Activated CD4-positive, alpha-beta memory T cell treated with anti-CD3 and anti-CD28 coated beads for 36 hours (primary cell): ENCODE data around the gene BRMS1. TPM values are rescaled to one million over a fixed set of nuclear protein-coding genes. Genes with fewer than 3 reads are reported as not detected.
"Not testable (repeated sequence)": the region's sequence is repeated elsewhere in the genome, so short reads cannot be mapped to it uniquely, and the experiment has no call there.

Experiments used
- CTCF ChIA-PET: fragments of 350-600 bp; sonication (Branson Sonifier 250); formaldehyde crosslinking; loops from one replicate; lab custom pipeline; 2021; ENCODE audit warnings: antibody characterized with exemption, inconsistent platforms; lab: Charles Lee
- POLR2A ChIA-PET: fragments of 350-600 bp; sonication (Branson Sonifier 250); formaldehyde crosslinking; loops from one replicate; lab custom pipeline; 2021; ENCODE audit warnings: antibody characterized with exemption; lab: Charles Lee
- DNase-seq: peaks from one replicate; pipeline ENCODE4 v3.0.0-alpha.2; 2020
- H3K27ac Mint-ChIP-seq: one replicate; pipeline ENCODE4 v1.8.0; 2021; ENCODE audit warnings: mixed read lengths
- H3K27me3 Mint-ChIP-seq: one replicate; pipeline ENCODE4 v1.8.0; 2021; ENCODE audit warnings: mixed read lengths
- H3K36me3 Mint-ChIP-seq: one replicate; pipeline ENCODE4 v1.8.0; 2021; ENCODE audit warnings: mixed read lengths
- H3K4me1 Mint-ChIP-seq: one replicate; pipeline ENCODE4 v1.8.0; 2021; ENCODE audit warnings: low read depth, mixed read lengths
- H3K4me3 Mint-ChIP-seq: one replicate; pipeline ENCODE4 v1.8.0; 2021; ENCODE audit warnings: mild to moderate bottlenecking, mixed read lengths
- H3K9me3 Mint-ChIP-seq: one replicate; pipeline ENCODE4 v1.8.0; 2021; ENCODE audit warnings: mixed read lengths
- intact Hi-C: fragments of 100-400 bp; cut with micrococcal nuclease; formaldehyde crosslinking; loops from one replicate; pipeline ENCODE4 v1.15.1; 2023
- total RNA-seq, 2 experiments: library from RNA; stranded (reverse); gene quantifications; one replicate each; pipeline ENCODE4 v1.2.3, GENCODE V29; 2021

The BRMS1 gene
- total RNA-seq, 2 experiments from 2014 or later: 29.3 to 31.2 TPM

- ChIA-PET POLR2A (interaction anchor here (0.6 to 2.1 kb wide), 2 partner anchors 22 to 61 kb away, joined by 3 to 5 read pairs; partner anchors contain the start of genes SLC29A2 and YIF1A), CTCF (interaction anchor here (0.6 to 2.9 kb wide), 30 partner anchors 9 to 1268 kb away, joined by 3 to 45 read pairs (median 4); partner anchors contain the start of genes B4GAT1, BRMS1, MRPL11 and RIN1)
- H3K9me3 Mint-ChIP-seq, DNase-seq, H3K36me3 Mint-ChIP-seq, H3K4me3 Mint-ChIP-seq, H3K4me1 Mint-ChIP-seq, H3K27ac Mint-ChIP-seq, H3K27me3 Mint-ChIP-seq: not testable (repeated sequence)
- intact Hi-C loops: loop anchor here (1.0 kb wide), 1 partner anchor 78 kb away; no protein-coding TSS in a partner anchor
Observed at GRCh38 chr11:66310803-66311440, 34.0 kb downstream of the BRMS1 start.

- intact Hi-C loops: no loop called here
- no peaks in the 10 kb centered on the region for H3K9me3 Mint-ChIP-seq
- peaks cover 5% of the 10 kb centered on the region for H3K4me1 Mint-ChIP-seq
- DNase-seq: no peak
- no peak overlapping the region for H3K4me3 Mint-ChIP-seq
- ChIA-PET CTCF (interaction anchor here (0.7 to 2.5 kb wide), 4 partner anchors 76 to 1267 kb away, joined by 3 to 34 read pairs (median 4); no protein-coding TSS in a partner anchor), POLR2A (no interaction called here)
- H3K36me3 Mint-ChIP-seq: no peaks in the 10 kb centered on the region
- no peaks in the 10 kb centered on the region for H3K27me3 Mint-ChIP-seq
- no peak overlapping the region for H3K27ac Mint-ChIP-seq
Observed at GRCh38 chr11:66310324-66310723, 34.6 kb downstream of the BRMS1 start.

- DNase-seq: no peak
- H3K36me3 Mint-ChIP-seq: no peaks in the 10 kb centered on the region
- H3K27ac Mint-ChIP-seq: no peak overlapping the region
- H3K4me3 Mint-ChIP-seq: no peak overlapping the region
- POLR2A ChIA-PET: interaction anchor here (0.6 kb wide), 1 partner anchor 61 kb away, joined by 3 read pairs; no protein-coding TSS in a partner anchor
- peaks cover 5% of the 10 kb centered on the region for H3K4me1 Mint-ChIP-seq
- H3K27me3 Mint-ChIP-seq: no peaks in the 10 kb centered on the region
- CTCF ChIA-PET: interaction anchor here (0.9 to 1.3 kb wide), 3 partner anchors 55 to 79 kb away, joined by 3 to 4 read pairs (median 3); no protein-coding TSS in a partner anchor
- no peaks in the 10 kb centered on the region for H3K9me3 Mint-ChIP-seq
- intact Hi-C loops: no loop called here
Observed at GRCh38 chr11:66309475-66309874, 35.4 kb downstream of the BRMS1 start.

- no peak for DNase-seq
- Mint-ChIP-seq H3K9me3 (no peaks in the 10 kb centered on the region), H3K27me3 (no peaks in the 10 kb centered on the region), H3K4me3 (no peak overlapping the region), H3K36me3 (no peaks in the 10 kb centered on the region), H3K27ac (no peak overlapping the region), H3K4me1 (no peaks in the 10 kb centered on the region)
- CTCF ChIA-PET: interaction anchor here (0.9 to 1.2 kb wide), 2 partner anchors 9 to 86 kb away, joined by 3 to 7 read pairs; no protein-coding TSS in a partner anchor
- POLR2A ChIA-PET: no interaction called here
- intact Hi-C loops: no loop called here
Observed at GRCh38 chr11:66302656-66303055, 42.2 kb downstream of the BRMS1 start.

GRCh38 chr11:66299186-66299585 lies 45.7 kb downstream of the BRMS1 start:
- Mint-ChIP-seq H3K4me3 (no peak overlapping the region), H3K36me3 (no peaks in the 10 kb centered on the region), H3K4me1 (no peaks in the 10 kb centered on the region), H3K9me3 (no peaks in the 10 kb centered on the region), H3K27me3 (peaks cover 2% of the 10 kb centered on the region), H3K27ac (no peak overlapping the region)
- ChIA-PET CTCF (interaction anchor here (3.5 kb wide), 1 partner anchor 13 kb away, joined by 14 read pairs; no protein-coding TSS in a partner anchor), POLR2A (interaction anchor here (1.2 kb wide), 1 partner anchor 11 kb away, joined by 4 read pairs; the partner anchor contains the start of gene YIF1A)
- no peak for DNase-seq
- intact Hi-C loops: no loop called here

GRCh38 chr11:66297610-66298009 lies 47.3 kb downstream of the BRMS1 start:
- CTCF ChIA-PET: interaction anchor here (3.5 kb wide), 1 partner anchor 15 kb away, joined by 14 read pairs; no protein-coding TSS in a partner anchor
- Mint-ChIP-seq H3K36me3 (no peaks in the 10 kb centered on the region), H3K9me3 (no peaks in the 10 kb centered on the region), H3K27ac (no peak overlapping the region), H3K27me3 (peaks cover 11% of the 10 kb centered on the region), H3K4me1 (peaks cover 3% of the 10 kb centered on the region), H3K4me3 (no peak overlapping the region)
- POLR2A ChIA-PET: interaction anchor here (0.5 kb wide), 1 partner anchor 562 kb away, joined by 4 read pairs; no protein-coding TSS in a partner anchor
- intact Hi-C loops: no loop called here
- DNase-seq: no peak

- intact Hi-C loops: no loop called here
- CTCF ChIA-PET: interaction anchor here (1.8 kb wide), 1 partner anchor 17 kb away, joined by 6 read pairs; no protein-coding TSS in a partner anchor
- H3K4me3 Mint-ChIP-seq: no peak overlapping the region
Observed at GRCh38 chr11:66294626-66295620, 50.0 kb downstream of the BRMS1 start.

GRCh38 chr11:66293777-66294625 lies 50.9 kb downstream of the BRMS1 start:
- Mint-ChIP-seq H3K4me1 (peaks cover 21% of the 10 kb centered on the region), H3K27me3 (peaks cover 13% of the 10 kb centered on the region), H3K4me3 (no peak overlapping the region), H3K36me3 (no peaks in the 10 kb centered on the region), H3K27ac (no peak overlapping the region), H3K9me3 (no peaks in the 10 kb centered on the region)
- ChIA-PET CTCF (no interaction called here), POLR2A (no interaction called here)
- intact Hi-C loops: no loop called here
- DNase-seq: no peak

More at GRCh38 chr11:66294626-66295620, 50.0 kb downstream of the BRMS1 start:
- no peaks in the 10 kb centered on the region for H3K36me3 Mint-ChIP-seq
- H3K27ac Mint-ChIP-seq: no peak overlapping the region
- no peaks in the 10 kb centered on the region for H3K9me3 Mint-ChIP-seq
- no peak for DNase-seq
- peaks cover 13% of the 10 kb centered on the region for H3K27me3 Mint-ChIP-seq
- H3K4me1 Mint-ChIP-seq: peaks cover 13% of the 10 kb centered on the region
- POLR2A ChIA-PET: no interaction called here

GRCh38 chr11:66293352-66293751 lies 51.6 kb downstream of the BRMS1 start:
- POLR2A ChIA-PET: no interaction called here
- no peak overlapping the region for H3K27ac Mint-ChIP-seq
- H3K9me3 Mint-ChIP-seq: no peaks in the 10 kb centered on the region
- CTCF ChIA-PET: no interaction called here
- DNase-seq: no peak
- intact Hi-C loops: no loop called here
- H3K36me3 Mint-ChIP-seq: no peaks in the 10 kb centered on the region
- no peak overlapping the region for H3K4me3 Mint-ChIP-seq
- H3K4me1 Mint-ChIP-seq: peaks cover 21% of the 10 kb centered on the region
- peaks cover 13% of the 10 kb centered on the region for H3K27me3 Mint-ChIP-seq

GRCh38 chr11:66292543-66293332 lies 52.2 kb downstream of the BRMS1 start:
- Mint-ChIP-seq H3K27me3 (peaks cover 13% of the 10 kb centered on the region), H3K36me3 (no peaks in the 10 kb centered on the region), H3K9me3 (no peaks in the 10 kb centered on the region), H3K4me3 (peak overlapping the region; percentile 36), H3K27ac (no peak overlapping the region), H3K4me1 (peaks cover 23% of the 10 kb centered on the region)
- intact Hi-C loops: no loop called here
- CTCF ChIA-PET: no interaction called here
- POLR2A ChIA-PET: no interaction called here
- no peak for DNase-seq
